Caco-2 (cell line): ENCODE measurements around the gene TFDP2. TPM values are rescaled to one million over a fixed set of nuclear protein-coding genes. Genes with fewer than 3 reads are reported as not detected.

Experiments
- BruUV-seq: library from RNA; stranded (reverse); fragments of 400-500 nt; replicated peaks from 2 replicates; lab custom pipeline; 2021; lab: Mats Ljungman, UMichigan
- CTCF ChIA-PET: fragments of 300-600 bp; sonication (Branson Sonifier 250); formaldehyde crosslinking; loops from one replicate; lab custom pipeline; 2022; ENCODE audit warnings: antibody characterized with exemption; lab: Charles Lee
- POLR2A ChIA-PET: fragments of 300-600 bp; sonication (Branson Sonifier 250); formaldehyde crosslinking; loops from one replicate; lab custom pipeline; 2022; ENCODE audit warnings: antibody characterized with exemption; lab: Charles Lee
- DNase-seq, 2 experiments: peaks; one replicate each; pipeline versions ENCODE4 v3.0.0 to v3.0.0-alpha.2; 2020 to 2022
- H3K27me3 ChIP-seq: replicated peaks from 2 replicates; pipeline ENCODE4 v1.6.0; 2011; ENCODE audit warnings: low read length; ENCODE audit not compliant: control insufficient read depth, insufficient read depth
- H3K36me3 ChIP-seq: 2 replicates; pipeline ENCODE4 v1.5.1; 2011; ENCODE audit warnings: low read length; ENCODE audit not compliant: control insufficient read depth, insufficient read depth
- H3K4me1 ChIP-seq: fragments of 250-450 bp; sonication (Bioruptor Pico); 2 replicates; pipeline ENCODE4 v1.5.1; 2020; ENCODE audit warnings: mild to moderate bottlenecking
- H3K4me3 ChIP-seq: 2 replicates; pipeline ENCODE4 v1.5.1; 2011; ENCODE audit warnings: low read depth, mild to moderate bottlenecking, control low read depth, low read length
- H3K9me3 ChIP-seq: fragments of 250-450 bp; sonication (Bioruptor Pico); 2 replicates; pipeline ENCODE4 v1.5.1; 2020; ENCODE audit warnings: mild to moderate bottlenecking, moderate library complexity
- H3K27ac Mint-ChIP-seq: one replicate; pipeline ENCODE4 v1.8.0; 2022; ENCODE audit warnings: mixed read lengths; ENCODE audit not compliant: unreplicated experiment
- H3K27me3 Mint-ChIP-seq: one replicate; pipeline ENCODE4 v1.8.0; 2022; ENCODE audit warnings: mixed read lengths; ENCODE audit not compliant: insufficient read depth, unreplicated experiment
- H3K36me3 Mint-ChIP-seq: one replicate; pipeline ENCODE4 v1.8.0; 2022; ENCODE audit warnings: mild to moderate bottlenecking, mixed read lengths; ENCODE audit not compliant: insufficient read depth, unreplicated experiment
- H3K4me1 Mint-ChIP-seq: one replicate; pipeline ENCODE4 v1.8.0; 2022; ENCODE audit warnings: low read depth, mixed read lengths; ENCODE audit not compliant: unreplicated experiment
- H3K4me3 Mint-ChIP-seq: one replicate; pipeline ENCODE4 v1.8.0; 2022; ENCODE audit warnings: mild to moderate bottlenecking, moderate library complexity, mixed read lengths; ENCODE audit not compliant: unreplicated experiment
- H3K9me3 Mint-ChIP-seq: one replicate; pipeline ENCODE4 v1.8.0; 2022; ENCODE audit warnings: mixed read lengths; ENCODE audit not compliant: unreplicated experiment
- intact Hi-C: fragments of 100-400 bp; cut with micrococcal nuclease; formaldehyde crosslinking; loops from one replicate; pipeline ENCODE4 v1.10.0; 2022; ENCODE audit not compliant: unreplicated experiment
- total RNA-seq: library from RNA; stranded (reverse); gene quantifications from 2 replicates; pipeline ENCODE4 v1.2.3, GENCODE V29; 2022
- TF ChIP-seq, protein P1 (sequence below), 2 experiments: fragments of 200-600 bp in 1 of 2; IDR thresholded peaks; 1 replicate in 1 of 2; 2 replicates in 1 of 2; pipeline versions ENCODE4 v1.5.1 to v1.8.0; 2011 to 2022; ENCODE audit warnings: antibody characterized with exemption in 1 of 2, control low read depth in 1 of 2, inconsistent platforms in 1 of 2, low read depth in 1 of 2, low read length in 1 of 2, mild to moderate bottlenecking in 1 of 2, moderate library complexity in 1 of 2; ENCODE audit not compliant: insufficient read depth in 1 of 2, severe bottlenecking in 1 of 2, unreplicated experiment in 1 of 2

Gene TFDP2
- total RNA-seq, 1 experiment from 2014 or later = 38.6 TPM

DNA sequence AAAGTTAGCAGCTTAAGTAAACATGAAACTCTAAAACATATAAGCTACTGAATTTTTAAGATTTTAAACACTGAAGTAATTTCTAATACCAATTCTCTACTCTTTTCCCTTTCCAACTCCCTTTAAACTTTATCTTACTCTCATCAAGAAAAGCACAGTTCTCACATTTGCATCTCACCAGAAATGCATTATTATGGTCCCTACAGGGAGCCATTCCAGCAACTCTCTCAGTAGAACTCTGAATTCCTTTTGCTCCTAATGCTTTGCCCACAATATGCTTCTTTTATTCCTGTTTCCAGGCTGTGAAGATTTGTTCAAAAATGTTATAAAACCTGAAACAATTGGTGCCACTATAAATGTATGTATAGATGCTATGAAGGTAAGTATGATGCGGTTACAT, 83.4 kb downstream of the TFDP2 start:
- Mint-ChIP-seq H3K27ac (no peak overlapping the region), H3K9me3 (no peaks in the 10 kb centered on the region), H3K27me3 (no peaks in the 10 kb centered on the region), H3K36me3 (no peaks in the 10 kb centered on the region), H3K4me1 (no peaks in the 10 kb centered on the region), H3K4me3 (no peak overlapping the region)
- H3K9me3 ChIP-seq = no peaks in the 10 kb centered on the region
- H3K36me3 ChIP-seq = no peaks in the 10 kb centered on the region
- intact Hi-C loops = no loop called here
- no peaks in the 10 kb centered on the region for H3K27me3 ChIP-seq
- ChIA-PET POLR2A (no interaction called here), CTCF (no interaction called here)
- DNase-seq = no peak
- no TSS peak for BruUV-seq
- no peaks in the 10 kb centered on the region for H3K4me1 ChIP-seq
- TF ChIP-seq, protein P1, sequence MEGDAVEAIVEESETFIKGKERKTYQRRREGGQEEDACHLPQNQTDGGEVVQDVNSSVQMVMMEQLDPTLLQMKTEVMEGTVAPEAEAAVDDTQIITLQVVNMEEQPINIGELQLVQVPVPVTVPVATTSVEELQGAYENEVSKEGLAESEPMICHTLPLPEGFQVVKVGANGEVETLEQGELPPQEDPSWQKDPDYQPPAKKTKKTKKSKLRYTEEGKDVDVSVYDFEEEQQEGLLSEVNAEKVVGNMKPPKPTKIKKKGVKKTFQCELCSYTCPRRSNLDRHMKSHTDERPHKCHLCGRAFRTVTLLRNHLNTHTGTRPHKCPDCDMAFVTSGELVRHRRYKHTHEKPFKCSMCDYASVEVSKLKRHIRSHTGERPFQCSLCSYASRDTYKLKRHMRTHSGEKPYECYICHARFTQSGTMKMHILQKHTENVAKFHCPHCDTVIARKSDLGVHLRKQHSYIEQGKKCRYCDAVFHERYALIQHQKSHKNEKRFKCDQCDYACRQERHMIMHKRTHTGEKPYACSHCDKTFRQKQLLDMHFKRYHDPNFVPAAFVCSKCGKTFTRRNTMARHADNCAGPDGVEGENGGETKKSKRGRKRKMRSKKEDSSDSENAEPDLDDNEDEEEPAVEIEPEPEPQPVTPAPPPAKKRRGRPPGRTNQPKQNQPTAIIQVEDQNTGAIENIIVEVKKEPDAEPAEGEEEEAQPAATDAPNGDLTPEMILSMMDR (IDR thresholded peaks at IDR 0.05; ENCODE audit: insufficient read depth in 1 of 2, low read depth in 1 of 2, low read length in 1 of 2, severe bottlenecking in 1 of 2, unreplicated experiment in 1 of 2) = no peak
- H3K4me3 ChIP-seq = no peak overlapping the region

- H3K4me1 Mint-ChIP-seq = no peaks in the 10 kb centered on the region
- H3K27ac Mint-ChIP-seq = no peak overlapping the region
- BruUV-seq = no TSS peak
- no peaks in the 10 kb centered on the region for H3K9me3 ChIP-seq
- H3K9me3 Mint-ChIP-seq = no peaks in the 10 kb centered on the region
- H3K27me3 Mint-ChIP-seq = no peaks in the 10 kb centered on the region
- no peaks in the 10 kb centered on the region for H3K36me3 Mint-ChIP-seq
- H3K27me3 ChIP-seq = no peaks in the 10 kb centered on the region
- no peaks in the 10 kb centered on the region for H3K4me1 ChIP-seq
- H3K4me3 Mint-ChIP-seq = no peak overlapping the region
- DNase-seq = no peak
- CTCF ChIA-PET = no interaction called here
- TF ChIP-seq, protein P1 (IDR thresholded peaks at IDR 0.05; ENCODE audit: insufficient read depth in 1 of 2, low read depth in 1 of 2, low read length in 1 of 2, severe bottlenecking in 1 of 2, unreplicated experiment in 1 of 2) = no peak
- no peaks in the 10 kb centered on the region for H3K36me3 ChIP-seq
- no peak overlapping the region for H3K4me3 ChIP-seq
- POLR2A ChIA-PET = no interaction called here
- intact Hi-C loops = no loop called here
These were observed 84.0 kb downstream of the TFDP2 start for GRCh38 chr3:142065344-142065743.

- Mint-ChIP-seq H3K4me3 (no peak overlapping the region), H3K36me3 (no peaks in the 10 kb centered on the region), H3K4me1 (no peaks in the 10 kb centered on the region), H3K27me3 (no peaks in the 10 kb centered on the region), H3K9me3 (no peaks in the 10 kb centered on the region), H3K27ac (no peak overlapping the region)
- Histone ChIP-seq H3K4me1 (no peaks in the 10 kb centered on the region), H3K4me3 (no peak overlapping the region), H3K27me3 (no peaks in the 10 kb centered on the region), H3K9me3 (no peaks in the 10 kb centered on the region), H3K36me3 (no peaks in the 10 kb centered on the region)
- no peak for DNase-seq
- no TSS peak for BruUV-seq
- intact Hi-C loops = no loop called here
- ChIA-PET CTCF (no interaction called here), POLR2A (no interaction called here)
- TF ChIP-seq, protein P1 (IDR thresholded peaks at IDR 0.05; ENCODE audit: insufficient read depth in 1 of 2, low read depth in 1 of 2, low read length in 1 of 2, severe bottlenecking in 1 of 2, unreplicated experiment in 1 of 2) = no peak
These were observed 84.9 kb downstream of the TFDP2 start for GRCh38 chr3:142064454-142064853.
